Measurements from ENCODE around the gene VPS4A. TPM values are rescaled to one million over a fixed set of nuclear protein-coding genes. Genes with fewer than 3 reads are reported as not detected.

Gene VPS4A
- total RNA-seq, 1 experiment from 2014 or later: 42.2 TPM

DNA sequence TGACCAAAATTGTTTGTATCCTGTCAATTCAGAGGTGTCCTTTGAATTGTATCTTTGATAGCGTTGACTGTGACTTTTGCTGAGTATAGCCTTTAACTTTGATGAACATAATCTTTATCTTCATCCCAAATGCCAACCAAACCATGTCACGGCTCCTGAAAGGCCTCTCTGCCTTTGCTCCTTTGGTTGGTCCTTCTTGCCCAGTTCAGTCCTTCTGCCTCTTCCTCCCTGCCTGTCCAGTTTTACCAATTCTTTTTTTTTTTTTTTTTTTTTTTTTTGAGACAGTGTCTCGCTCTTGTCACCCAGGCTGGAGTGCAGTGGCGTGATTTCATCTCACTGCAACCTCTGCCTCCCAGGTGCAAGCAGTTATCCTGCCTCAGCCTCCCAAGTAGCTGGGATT, 12.9 kb upstream of the VPS4A start (continued):
- TF ChIP-seq, protein P1, sequence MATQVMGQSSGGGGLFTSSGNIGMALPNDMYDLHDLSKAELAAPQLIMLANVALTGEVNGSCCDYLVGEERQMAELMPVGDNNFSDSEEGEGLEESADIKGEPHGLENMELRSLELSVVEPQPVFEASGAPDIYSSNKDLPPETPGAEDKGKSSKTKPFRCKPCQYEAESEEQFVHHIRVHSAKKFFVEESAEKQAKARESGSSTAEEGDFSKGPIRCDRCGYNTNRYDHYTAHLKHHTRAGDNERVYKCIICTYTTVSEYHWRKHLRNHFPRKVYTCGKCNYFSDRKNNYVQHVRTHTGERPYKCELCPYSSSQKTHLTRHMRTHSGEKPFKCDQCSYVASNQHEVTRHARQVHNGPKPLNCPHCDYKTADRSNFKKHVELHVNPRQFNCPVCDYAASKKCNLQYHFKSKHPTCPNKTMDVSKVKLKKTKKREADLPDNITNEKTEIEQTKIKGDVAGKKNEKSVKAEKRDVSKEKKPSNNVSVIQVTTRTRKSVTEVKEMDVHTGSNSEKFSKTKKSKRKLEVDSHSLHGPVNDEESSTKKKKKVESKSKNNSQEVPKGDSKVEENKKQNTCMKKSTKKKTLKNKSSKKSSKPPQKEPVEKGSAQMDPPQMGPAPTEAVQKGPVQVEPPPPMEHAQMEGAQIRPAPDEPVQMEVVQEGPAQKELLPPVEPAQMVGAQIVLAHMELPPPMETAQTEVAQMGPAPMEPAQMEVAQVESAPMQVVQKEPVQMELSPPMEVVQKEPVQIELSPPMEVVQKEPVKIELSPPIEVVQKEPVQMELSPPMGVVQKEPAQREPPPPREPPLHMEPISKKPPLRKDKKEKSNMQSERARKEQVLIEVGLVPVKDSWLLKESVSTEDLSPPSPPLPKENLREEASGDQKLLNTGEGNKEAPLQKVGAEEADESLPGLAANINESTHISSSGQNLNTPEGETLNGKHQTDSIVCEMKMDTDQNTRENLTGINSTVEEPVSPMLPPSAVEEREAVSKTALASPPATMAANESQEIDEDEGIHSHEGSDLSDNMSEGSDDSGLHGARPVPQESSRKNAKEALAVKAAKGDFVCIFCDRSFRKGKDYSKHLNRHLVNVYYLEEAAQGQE (IDR thresholded peaks at IDR 0.05; ENCODE audit: low read depth): no peak
- no peak for TF ChIP-seq POLR2AphosphoS5 (IDR thresholded peaks at IDR 0.05; ENCODE audit: low read depth, low read length)
- no peak for TF ChIP-seq ZFX (IDR thresholded peaks at IDR 0.05)
- no peak for TF ChIP-seq EGR1 (IDR thresholded peaks at IDR 0.05; ENCODE audit: low read depth)

DNA sequence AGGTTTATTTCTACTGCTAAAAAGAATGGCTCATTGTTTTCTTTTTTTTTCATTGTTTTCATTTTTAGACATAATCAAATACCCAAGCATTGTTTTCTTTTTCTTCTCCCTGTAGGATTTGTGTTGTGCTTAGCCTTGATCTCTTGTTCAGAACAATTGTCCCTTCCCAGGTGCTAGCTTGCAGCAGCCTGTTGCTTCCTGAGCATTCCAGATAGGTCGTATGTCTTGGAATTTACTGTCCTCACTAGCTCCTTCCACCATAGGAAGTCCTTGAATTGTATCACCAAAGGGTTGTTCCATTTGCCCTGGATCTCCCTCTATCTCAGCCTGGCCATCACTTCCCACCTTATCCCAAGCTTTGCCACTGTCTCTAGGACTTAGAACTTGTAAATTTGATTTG, 10.0 kb upstream of the VPS4A start:
- ChIA-PET CTCF (interaction anchor here (0.8 kb wide), 1 partner anchor 16 kb away, joined by 5 read pairs; no protein-coding TSS in a partner anchor), POLR2A (no interaction called here), RAD21 (ENCODE audit: low non-redundant PET in 1 of 2, low total read pairs in 2 of 2, uncharacterized antibody in 2 of 2, unreplicated experiment in 2 of 2) (no interaction called here)
- no peaks in the 10 kb centered on the region for H3K4me1 ChIP-seq (ENCODE audit: control insufficient read depth in 1 of 2, insufficient read depth in 2 of 2, low read length in 2 of 2)
- no peaks in the 10 kb centered on the region for H3K27me3 ChIP-seq (ENCODE audit: insufficient read depth, low read length)
- no peaks in the 10 kb centered on the region for H3K79me2 ChIP-seq (ENCODE audit: insufficient read depth, low read length)
- H3K4me3 ChIP-seq (replicated peaks in 1 of 2; ENCODE audit: low read depth in 1 of 2, low read length in 2 of 2): no peak overlapping the region
- H3K27ac ChIP-seq (ENCODE audit: low read depth, low read length): no peak overlapping the region
- no peak overlapping the region for H3K4me2 ChIP-seq (ENCODE audit: low read length)
- no peak overlapping the region for H2AFZ ChIP-seq (ENCODE audit: low read depth, low read length, poor library complexity, severe bottlenecking)
- H3K9me3 ChIP-seq (ENCODE audit: control insufficient read depth in 1 of 2, insufficient read depth in 1 of 2, low read depth in 1 of 2, low read length in 2 of 2): no peaks in the 10 kb centered on the region
- no peak for DNase-seq (ENCODE audit: low read depth, low spot score)
- intact Hi-C loops (cut with micrococcal nuclease): no loop called here
- no TSS peak for BruUV-seq (replicated peaks)
- H3K9me2 ChIP-seq (ENCODE audit: insufficient read depth): no peaks in the 10 kb centered on the region
- H3K9ac ChIP-seq (ENCODE audit: low read length): no peak overlapping the region
- peaks cover 0 to 17% of the 10 kb centered on the region in 2 experiments; a peak in 2 of 4 replicates for H3K36me3 ChIP-seq (ENCODE audit: control insufficient read depth in 1 of 2, insufficient read depth in 2 of 2, low read length in 2 of 2)
- H4K20me1 ChIP-seq (ENCODE audit: insufficient read depth): no peaks in the 10 kb centered on the region
- ATAC-seq: no peak
- TF ChIP-seq CBX3 (IDR thresholded peaks at IDR 0.05; ENCODE audit: low read depth) (no peak), EGR1 (IDR thresholded peaks at IDR 0.05; ENCODE audit: low read depth) (no peak), FOSL1 (IDR thresholded peaks at IDR 0.05; ENCODE audit: low read depth) (no peak), ELF1 (IDR thresholded peaks at IDR 0.05; ENCODE audit: borderline replicate concordance, low read depth) (no peak), SIN3A (IDR thresholded peaks at IDR 0.05; ENCODE audit: low read depth) (no peak), EZH2 (IDR thresholded peaks at IDR 0.05) (no peak), SRF (IDR thresholded peaks at IDR 0.05; ENCODE audit: low read depth) (no peak), RAD21 (IDR thresholded peaks at IDR 0.05; ENCODE audit: low read depth) (no peak), TCF7L2 (IDR thresholded peaks at IDR 0.05; ENCODE audit: borderline replicate concordance, extremely low read depth, insufficient read depth, insufficient read length) (no peak), JUND (IDR thresholded peaks at IDR 0.05) (no peak), POLR2AphosphoS5 (IDR thresholded peaks at IDR 0.05; ENCODE audit: low read depth, low read length) (no peak), YY1 (IDR thresholded peaks at IDR 0.05; ENCODE audit: extremely low read depth, insufficient replicate concordance, low read depth, low read length) (no peak)
- TF ChIP-seq, protein P1 (IDR thresholded peaks at IDR 0.05; ENCODE audit: low read depth): no peak
- TF ChIP-seq, protein P2, sequence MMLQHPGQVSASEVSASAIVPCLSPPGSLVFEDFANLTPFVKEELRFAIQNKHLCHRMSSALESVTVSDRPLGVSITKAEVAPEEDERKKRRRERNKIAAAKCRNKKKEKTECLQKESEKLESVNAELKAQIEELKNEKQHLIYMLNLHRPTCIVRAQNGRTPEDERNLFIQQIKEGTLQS (IDR thresholded peaks at IDR 0.05): no peak
- TF ChIP-seq, protein P3, sequence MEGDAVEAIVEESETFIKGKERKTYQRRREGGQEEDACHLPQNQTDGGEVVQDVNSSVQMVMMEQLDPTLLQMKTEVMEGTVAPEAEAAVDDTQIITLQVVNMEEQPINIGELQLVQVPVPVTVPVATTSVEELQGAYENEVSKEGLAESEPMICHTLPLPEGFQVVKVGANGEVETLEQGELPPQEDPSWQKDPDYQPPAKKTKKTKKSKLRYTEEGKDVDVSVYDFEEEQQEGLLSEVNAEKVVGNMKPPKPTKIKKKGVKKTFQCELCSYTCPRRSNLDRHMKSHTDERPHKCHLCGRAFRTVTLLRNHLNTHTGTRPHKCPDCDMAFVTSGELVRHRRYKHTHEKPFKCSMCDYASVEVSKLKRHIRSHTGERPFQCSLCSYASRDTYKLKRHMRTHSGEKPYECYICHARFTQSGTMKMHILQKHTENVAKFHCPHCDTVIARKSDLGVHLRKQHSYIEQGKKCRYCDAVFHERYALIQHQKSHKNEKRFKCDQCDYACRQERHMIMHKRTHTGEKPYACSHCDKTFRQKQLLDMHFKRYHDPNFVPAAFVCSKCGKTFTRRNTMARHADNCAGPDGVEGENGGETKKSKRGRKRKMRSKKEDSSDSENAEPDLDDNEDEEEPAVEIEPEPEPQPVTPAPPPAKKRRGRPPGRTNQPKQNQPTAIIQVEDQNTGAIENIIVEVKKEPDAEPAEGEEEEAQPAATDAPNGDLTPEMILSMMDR (IDR thresholded peaks at IDR 0.05 in 2 of 3, conservative IDR thresholded peaks at IDR 0.05 in 1 of 3; ENCODE audit: borderline replicate concordance in 1 of 3, insufficient read depth in 1 of 3, low read depth in 2 of 3, low read length in 2 of 3): no peak
- TF ChIP-seq, protein P4, sequence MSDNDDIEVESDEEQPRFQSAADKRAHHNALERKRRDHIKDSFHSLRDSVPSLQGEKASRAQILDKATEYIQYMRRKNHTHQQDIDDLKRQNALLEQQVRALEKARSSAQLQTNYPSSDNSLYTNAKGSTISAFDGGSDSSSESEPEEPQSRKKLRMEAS (IDR thresholded peaks at IDR 0.05): no peak

All from HCT116 (cell line).